Measurements from ENCODE around the gene PCSK4. TPM values are rescaled to one million over a fixed set of nuclear protein-coding genes. Genes with fewer than 3 reads are reported as not detected.

The PCSK4 gene
- total and polyA plus RNA-seq, 9 of the 15 experiments (the other 6 are each of a cell fraction or from before 2014, with no cell fraction given): 0.01 to 9.1 (median 2.1) TPM; not detected in 1

DNA sequence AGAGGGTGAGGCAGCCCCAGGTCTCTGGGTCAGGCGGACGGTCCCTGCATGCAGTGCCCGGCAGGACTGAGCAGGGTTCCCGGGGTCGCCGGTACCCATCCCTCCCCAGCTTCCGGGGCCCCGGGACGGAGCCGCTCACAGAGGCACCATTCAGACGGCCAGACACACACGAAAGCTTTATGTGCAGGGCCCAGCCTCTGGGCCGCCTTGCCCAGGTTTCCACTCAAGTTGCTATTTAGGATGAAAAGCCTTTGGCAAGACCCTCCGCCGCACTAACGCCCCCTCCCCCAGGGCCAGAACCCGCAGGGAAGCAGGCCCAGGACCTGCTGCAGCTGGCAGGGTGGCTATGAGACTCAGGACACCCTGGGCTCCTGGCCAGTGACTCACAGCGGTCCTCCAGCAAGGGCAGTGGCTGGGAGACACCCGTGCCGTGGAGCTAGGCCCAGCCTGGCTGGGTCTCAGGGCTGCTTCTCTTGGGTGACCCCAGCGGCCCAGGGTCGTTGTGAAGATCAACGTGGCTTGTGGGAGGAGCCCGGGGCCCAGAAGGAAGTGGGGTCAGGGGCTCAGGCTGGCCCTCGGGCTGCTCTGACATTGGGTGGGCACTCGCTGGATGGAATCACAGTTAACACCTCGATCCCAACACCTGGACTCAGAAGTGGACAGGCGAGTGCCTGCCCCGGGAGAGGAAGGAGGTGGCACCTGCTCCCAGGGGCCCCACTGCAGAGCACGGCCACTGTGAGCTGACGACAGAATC is 16.0 kb downstream of the PCSK4 start (continued):
- TF ChIP-seq, protein P1, sequence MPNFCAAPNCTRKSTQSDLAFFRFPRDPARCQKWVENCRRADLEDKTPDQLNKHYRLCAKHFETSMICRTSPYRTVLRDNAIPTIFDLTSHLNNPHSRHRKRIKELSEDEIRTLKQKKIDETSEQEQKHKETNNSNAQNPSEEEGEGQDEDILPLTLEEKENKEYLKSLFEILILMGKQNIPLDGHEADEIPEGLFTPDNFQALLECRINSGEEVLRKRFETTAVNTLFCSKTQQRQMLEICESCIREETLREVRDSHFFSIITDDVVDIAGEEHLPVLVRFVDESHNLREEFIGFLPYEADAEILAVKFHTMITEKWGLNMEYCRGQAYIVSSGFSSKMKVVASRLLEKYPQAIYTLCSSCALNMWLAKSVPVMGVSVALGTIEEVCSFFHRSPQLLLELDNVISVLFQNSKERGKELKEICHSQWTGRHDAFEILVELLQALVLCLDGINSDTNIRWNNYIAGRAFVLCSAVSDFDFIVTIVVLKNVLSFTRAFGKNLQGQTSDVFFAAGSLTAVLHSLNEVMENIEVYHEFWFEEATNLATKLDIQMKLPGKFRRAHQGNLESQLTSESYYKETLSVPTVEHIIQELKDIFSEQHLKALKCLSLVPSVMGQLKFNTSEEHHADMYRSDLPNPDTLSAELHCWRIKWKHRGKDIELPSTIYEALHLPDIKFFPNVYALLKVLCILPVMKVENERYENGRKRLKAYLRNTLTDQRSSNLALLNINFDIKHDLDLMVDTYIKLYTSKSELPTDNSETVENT (CRISPR knock-in tag; IDR thresholded peaks at IDR 0.05): no peak

GRCh38 chr19:1473085-1473851 is 16.9 kb downstream of the PCSK4 start:
- intact Hi-C loops (cut with micrococcal nuclease) (no loop called here), in situ Hi-C loops (cut with MboI) (no loop called here)
- FAIRE-seq (peak; percentile 42), DNase-seq (ENCODE audit: extremely low read depth in 1 of 4, low spot score in 3 of 4) (no peak), ATAC-seq (no peak)
- no peaks in the 10 kb centered on the region for H3K9me1 ChIP-seq (ENCODE audit: control insufficient read depth, insufficient read depth, low read length)
- no peaks in the 10 kb centered on the region for H3K27me3 ChIP-seq (ENCODE audit: control insufficient read depth in 2 of 2, insufficient read depth in 2 of 2, low read length in 2 of 2)
- 76% methylated on average over 20 of the region's 20 CpGs for whole genome bisulfite sequencing (ENCODE audit: insufficient coverage, low coverage, missing lambda C conversion rate)
- TF ChIP-seq HDAC1 (IDR thresholded peaks at IDR 0.05) (no peak), SUPT5H (IDR thresholded peaks at IDR 0.05) (0 out of 2 replicates have a peak, but pooled peaks have one; percentile 21), MYNN (IDR thresholded peaks at IDR 0.05) (0 out of 2 replicates have a peak, but pooled peaks have one; percentile 12), MYNN (CRISPR knock-in tag; IDR thresholded peaks at IDR 0.05) (no peak), TFAP4 (CRISPR knock-in tag; IDR thresholded peaks at IDR 0.05; ENCODE audit: borderline replicate concordance) (0 out of 2 replicates have a peak, but pooled peaks have one; percentile 13), POLR2A (conservative IDR thresholded peaks at IDR 0.05) (peak; percentile 6; the same call in 1 of the 2 replicates), POLR2G (IDR thresholded peaks at IDR 0.05; ENCODE audit: low read depth, low read length) (peak; percentile 58; the same call in 1 of the 2 replicates), ZNF165 (CRISPR knock-in tag; IDR thresholded peaks at IDR 0.05; ENCODE audit: borderline replicate concordance) (no peak)
- H3K27ac ChIP-seq (ENCODE audit: extremely low read depth, low read depth, low read length): no peak overlapping the region
- CTCF ChIA-PET (ENCODE audit: low intra/inter-chr PET ratio): no interaction called here
- peaks cover 33% of the 10 kb centered on the region; the same call in 2 of the 3 replicates for H3K36me3 ChIP-seq (ENCODE audit: control insufficient read depth, insufficient read depth, low read length)
- no TSS peak for BruUV-seq (replicated peaks)
- H3K4me1 ChIP-seq (replicated peaks in 1 of 2; ENCODE audit: control insufficient read depth in 2 of 2, insufficient read depth in 2 of 2, low read length in 2 of 2): peaks cover 11 to 88% of the 10 kb centered on the region in 2 experiments
- peaks cover 52% of the 10 kb centered on the region for H3K79me2 ChIP-seq (ENCODE audit: control insufficient read depth, insufficient read depth, low read length)
- no peak overlapping the region for H3K4me3 ChIP-seq
- peaks cover 18% of the 10 kb centered on the region for H4K20me1 ChIP-seq (replicated peaks; ENCODE audit: control insufficient read depth, insufficient read depth, low read length)
- H2AFZ ChIP-seq (ENCODE audit: low read depth, low read length): no peak overlapping the region
- no peak overlapping the region for H3K4me2 ChIP-seq (ENCODE audit: insufficient read depth, low read length)
- H3K9me3 ChIP-seq (replicated peaks; ENCODE audit: control insufficient read depth, insufficient read depth, low read depth, low read length): no peaks in the 10 kb centered on the region; the same call in 1 of the 2 replicates
- POLR2A ChIA-PET: interaction anchor here (0.6 to 1.9 kb wide), 6 partner anchors 12 to 931 kb away, joined by 3 to 10 read pairs (median 4); no protein-coding TSS in a partner anchor
- peak overlapping the region in 1 of 2 experiments; percentile 70; a peak in 2 of 4 replicates for H3K9ac ChIP-seq (ENCODE audit: insufficient read depth in 1 of 2, low read depth in 2 of 2, low read length in 2 of 2)
